DMS79 (cell line): ENCODE data around the gene BLVRB.
"Not testable (repeated sequence)": the region's sequence is repeated elsewhere in the genome, so short reads cannot be mapped to it uniquely, and the experiment has no call there.

Source experiments
- DNase-seq: peaks from one replicate; lab custom pipeline; 2025; lab: John Stamatoyannopoulos, UW

Gene BLVRB

GRCh38 chr19:40449506-40449905 lies 16.0 kb downstream of the BLVRB start:
- no peak for DNase-seq

- no peak for DNase-seq
These were observed 19.2 kb downstream of the BLVRB start for GRCh38 chr19:40446263-40446784.

DNA sequence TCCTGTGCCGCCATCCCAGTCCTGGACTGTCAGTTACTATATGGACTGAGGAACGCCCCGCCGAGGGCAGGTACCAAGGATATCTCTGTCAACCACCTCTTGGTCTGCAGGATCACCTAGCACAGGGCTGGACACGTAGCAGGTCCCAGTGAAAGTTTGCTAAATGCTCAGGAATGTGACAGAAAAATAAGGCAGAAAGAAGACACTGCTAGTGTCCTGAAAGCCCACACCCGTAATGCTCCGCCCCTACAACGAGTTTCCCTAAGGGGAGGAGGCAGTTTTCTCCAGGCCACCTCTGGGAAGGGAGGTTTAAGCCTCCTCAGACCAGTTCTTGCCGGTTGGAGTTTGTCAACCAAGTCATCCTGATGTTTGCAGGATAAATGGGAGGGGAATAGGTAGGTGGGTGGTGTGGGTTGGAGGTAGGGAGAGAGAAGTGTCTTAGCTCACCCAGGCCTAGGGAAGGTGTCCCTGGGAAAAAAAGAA lies 19.7 kb downstream of the BLVRB start:
- DNase-seq: no peak

GRCh38 chr19:40444825-40445312 lies 20.7 kb downstream of the BLVRB start:
- no peak for DNase-seq

DNA sequence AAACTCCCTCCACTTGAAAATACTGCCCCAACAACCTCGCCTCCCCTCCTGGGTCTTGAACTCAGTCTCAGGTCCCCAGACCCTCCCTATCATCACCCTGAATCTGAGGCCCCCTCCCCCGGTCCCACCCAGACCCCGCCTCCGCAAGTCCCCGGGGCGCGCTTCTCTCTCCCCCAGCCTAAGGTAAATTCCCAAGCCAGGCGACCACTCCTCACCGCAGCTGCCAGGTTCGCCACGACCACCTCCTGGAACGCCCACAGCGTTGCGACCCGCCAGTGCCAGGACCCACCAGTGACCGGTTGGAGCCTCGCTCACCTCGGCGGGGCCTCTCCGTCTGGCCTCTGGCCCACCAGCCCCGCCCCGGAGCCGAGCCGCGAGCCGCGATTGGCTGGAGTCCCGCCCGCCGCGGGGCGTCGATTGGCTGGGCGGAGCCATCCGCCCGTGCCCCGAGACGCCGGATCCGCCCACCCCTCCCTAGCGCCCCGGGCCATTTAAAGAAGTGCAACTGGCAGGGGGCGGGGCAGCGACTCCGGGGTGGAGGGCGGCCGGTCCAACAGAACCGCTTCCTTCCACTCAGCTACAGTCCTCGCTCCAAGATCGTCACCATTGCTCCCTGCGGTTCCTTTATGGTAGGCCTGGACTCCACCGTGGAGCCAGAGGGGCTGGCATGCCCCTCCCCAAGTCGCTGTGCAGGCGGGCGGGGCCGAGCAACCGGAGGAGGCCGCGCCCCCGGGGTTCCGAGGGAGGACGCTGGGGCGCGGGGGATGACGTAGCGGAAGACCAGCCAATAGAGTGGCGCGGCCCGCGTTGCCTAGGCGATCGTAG lies 21.3 kb downstream of the BLVRB start, which contains the start of gene SERTAD3:
TSS of gene SERTAD3 (minus strand) at position 336 of the 825 bp plus-strand sequence. CDS start 2,255 bp downstream, outside the sequence.
- peak; percentile 83 for DNase-seq

DNA sequence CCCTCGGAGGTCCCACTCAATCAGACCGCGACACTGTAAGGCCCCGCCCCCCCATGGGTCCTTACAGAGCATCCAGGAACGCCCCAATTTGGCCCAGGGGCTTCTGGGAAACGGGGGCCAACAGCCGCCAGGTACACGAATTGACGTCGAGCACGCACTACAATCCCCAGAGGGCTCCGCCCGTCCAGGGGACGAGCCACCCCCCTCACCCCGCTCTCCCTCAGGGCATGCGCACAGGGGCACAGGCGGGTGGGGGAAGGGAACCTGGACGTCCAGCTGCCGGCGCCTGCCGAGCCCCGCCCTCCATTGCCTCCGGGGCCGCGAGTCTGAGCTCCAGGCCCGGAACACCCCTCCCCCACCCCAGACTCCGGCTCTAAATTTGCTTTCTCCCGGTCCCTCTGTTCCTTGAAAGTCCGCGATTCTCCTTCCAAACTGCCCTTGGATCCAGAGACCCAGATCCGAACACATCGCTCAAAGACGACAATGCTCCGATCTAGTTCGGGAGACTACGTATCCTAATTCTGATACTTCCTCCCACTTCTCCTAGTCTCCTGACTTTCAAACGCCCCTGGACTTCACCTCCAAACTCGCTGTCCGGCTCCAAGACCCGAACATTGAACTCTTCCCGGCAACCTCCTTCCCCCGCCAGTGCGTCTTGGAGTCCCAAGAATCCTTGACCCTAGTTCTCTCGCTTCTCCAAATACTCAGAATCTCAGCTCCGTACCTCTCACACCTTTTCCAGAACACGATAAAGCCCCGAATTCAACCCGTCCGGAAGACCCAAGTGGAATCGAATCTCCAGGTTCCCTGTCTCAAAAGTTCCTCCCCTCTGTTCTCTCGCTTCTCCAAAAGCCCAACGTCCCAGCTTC lies 22.2 kb downstream of the BLVRB start:
- DNase-seq: peak; percentile 92

DNA sequence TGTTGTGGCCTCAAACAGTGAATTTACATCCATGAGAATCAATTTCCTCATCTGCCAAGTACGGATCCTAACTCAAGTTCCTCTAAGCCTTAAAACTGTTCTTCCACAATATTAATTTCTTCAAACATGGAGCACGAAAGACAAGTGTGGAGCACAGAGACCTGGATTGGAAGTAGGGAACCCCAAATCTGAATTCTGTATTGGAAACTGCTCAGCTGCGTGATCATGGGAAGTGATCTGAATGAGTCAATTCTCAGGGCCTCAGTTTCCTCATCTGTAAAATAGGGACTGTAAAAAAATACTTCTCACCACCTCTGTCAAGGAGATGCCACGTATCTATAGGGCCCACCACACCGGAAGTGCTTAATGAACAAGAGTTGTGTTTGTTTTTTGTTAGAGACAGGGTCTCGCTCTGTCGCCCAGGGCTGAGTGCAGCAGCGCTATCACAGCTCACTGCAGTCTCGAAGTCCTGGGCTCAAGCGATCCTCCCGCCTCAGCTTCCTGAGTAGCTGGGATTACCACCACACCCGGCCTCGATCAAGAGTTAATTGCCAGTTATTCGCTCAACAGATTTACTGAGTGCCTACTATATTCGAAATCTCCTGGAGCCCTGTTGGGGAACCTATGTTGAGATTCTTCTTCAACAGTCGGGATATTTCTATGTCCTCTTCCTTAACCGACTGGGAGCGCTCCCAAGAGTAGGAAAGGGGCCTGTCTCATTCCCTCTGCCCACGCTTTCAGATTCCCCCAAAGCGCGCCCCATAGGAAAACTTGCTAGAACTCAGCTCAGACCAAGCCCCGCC lies 23.0 kb downstream of the BLVRB start:
- DNase-seq: no peak

DNA sequence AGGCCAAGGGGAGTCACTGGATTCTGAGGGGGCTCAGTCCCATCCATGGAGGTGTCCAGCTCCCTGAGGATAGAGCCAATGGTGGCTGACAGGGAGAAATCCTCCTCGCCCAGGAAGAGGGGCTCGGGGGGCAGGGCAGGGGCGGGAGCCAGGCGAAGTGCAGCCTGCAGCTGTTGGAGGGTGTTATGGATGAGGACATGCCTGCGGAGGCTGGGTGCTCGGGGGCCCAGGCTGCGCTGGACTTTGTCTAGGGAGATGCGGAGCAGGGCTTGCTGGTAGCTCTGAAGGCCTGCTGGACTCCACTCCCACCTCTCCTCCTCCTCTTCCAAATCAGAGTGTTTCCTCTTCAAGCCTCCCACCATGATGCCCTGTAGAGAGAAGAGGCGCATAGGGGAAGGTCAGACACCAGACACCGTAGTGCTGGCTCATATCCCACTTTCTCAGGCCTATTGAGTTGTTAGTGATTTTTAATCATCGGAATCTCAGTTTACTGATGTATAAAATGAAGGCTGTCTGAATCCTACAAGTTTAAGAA lies 23.8 kb downstream of the BLVRB start:
- no peak for DNase-seq

DNA sequence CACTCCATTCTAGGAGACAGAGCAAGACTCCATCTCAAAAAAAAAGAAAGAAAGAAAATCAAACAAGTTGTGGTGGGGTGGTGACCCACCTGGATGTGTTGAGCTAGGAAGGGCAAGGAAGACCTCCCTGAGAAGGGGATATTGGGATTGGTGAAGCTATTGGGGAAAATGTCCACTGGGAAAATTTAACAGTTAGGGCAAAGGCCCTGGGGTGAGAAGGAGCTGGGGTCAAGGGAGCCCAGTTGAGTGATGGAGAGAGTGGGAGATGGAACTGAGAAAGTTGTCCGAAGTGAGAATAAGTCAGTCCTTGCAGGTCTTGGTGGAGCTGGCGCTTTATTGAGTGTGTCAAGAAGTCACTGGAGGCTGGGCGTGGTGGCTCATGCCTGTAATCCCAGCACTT lies 27.3 kb downstream of the BLVRB start:
- DNase-seq: no peak

- DNase-seq: peak; percentile 39
These were observed 31.9 kb downstream of the BLVRB start for GRCh38 chr19:40433391-40434216.

- not testable (repeated sequence) for DNase-seq
These were observed 32.8 kb downstream of the BLVRB start for GRCh38 chr19:40432760-40433159.

DNA sequence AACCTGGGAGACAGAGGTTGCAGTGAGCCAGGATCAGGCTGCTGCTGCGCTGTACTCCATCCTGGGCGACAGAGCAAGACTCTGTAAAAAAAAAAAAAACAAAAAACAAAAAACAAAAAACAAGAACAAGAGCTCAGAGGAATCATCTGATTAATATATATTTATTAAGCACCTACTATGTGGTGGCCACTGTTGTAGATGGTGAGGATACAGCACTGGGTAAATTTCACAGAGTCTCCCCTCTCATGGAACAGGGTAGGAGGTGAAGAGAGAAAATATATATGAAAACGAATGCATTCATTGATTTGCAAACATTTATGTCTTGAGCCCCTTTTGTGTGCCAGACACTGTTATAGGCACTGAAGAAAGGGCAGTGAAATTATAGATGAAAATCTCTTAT lies 33.8 kb downstream of the BLVRB start:
- DNase-seq: no peak

DNA sequence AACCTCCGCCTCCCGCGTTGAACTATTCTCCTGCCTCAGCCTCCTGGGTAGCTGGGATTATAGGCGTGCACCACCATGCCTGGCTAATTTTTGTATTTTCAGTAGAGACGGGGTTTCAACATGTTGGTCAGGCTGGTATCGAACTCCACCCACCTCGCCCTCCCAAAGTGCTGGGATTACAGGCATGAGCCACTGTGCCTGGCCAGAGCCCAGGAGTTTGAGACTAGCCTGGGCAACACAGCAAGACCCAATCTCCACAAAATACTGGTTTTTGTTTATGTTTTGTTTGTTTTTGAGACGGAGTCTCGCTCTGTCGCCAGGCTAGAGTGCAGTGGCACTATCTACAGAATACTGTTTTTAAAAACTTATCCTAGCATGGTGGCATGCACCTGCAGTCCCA lies 35.3 kb downstream of the BLVRB start:
- not testable (repeated sequence) for DNase-seq

GRCh38 chr19:40428197-40428596 lies 37.3 kb downstream of the BLVRB start:
- not testable (repeated sequence) for DNase-seq

DNA sequence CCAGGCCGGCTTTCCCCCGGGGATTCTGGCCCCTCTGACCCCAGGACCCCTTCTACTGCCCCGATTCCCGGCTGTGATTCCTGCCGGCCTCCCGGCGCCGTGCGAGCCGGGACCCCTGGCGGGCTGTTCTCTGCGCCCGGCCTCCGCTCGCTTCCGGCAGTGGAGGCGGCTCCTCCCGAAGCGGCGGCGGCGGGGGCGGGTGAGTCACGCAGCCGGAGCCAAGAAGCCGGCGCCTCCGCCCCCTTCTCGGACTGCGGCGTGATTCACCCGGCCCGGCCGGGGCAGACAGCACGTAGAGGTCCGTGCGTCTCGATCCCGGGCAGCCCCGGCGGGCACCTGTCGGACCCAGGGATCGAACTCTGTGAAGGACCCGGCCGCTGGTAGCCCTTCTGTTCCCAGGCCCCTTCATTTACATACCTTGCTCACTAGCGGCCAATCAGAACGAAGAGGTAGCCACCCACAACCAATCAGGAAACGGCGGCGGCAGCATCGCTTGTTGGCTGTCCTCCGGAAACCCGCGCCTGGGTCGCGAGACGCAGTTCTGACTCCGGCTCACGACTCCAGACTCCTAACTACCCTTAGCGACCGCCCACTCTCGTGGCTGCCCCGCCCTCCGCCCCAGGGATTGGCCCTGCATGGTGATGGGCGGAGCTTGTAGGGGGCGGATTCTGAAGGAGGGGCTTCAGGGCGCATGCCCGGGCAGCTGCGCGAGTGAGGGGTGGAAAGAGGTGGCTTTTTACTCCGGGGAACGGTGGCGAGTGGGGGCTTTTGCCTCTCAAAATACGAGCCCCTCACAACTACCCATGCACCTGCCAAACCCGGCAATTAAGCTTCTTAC lies 39.9 kb downstream of the BLVRB start, which contains the start of gene SERTAD1:
TSS of gene SERTAD1 (minus strand) at position 543 of the 838 bp plus-strand sequence. CDS start 2,446 bp downstream, outside the sequence.
- DNase-seq: peak; percentile 98

DNA sequence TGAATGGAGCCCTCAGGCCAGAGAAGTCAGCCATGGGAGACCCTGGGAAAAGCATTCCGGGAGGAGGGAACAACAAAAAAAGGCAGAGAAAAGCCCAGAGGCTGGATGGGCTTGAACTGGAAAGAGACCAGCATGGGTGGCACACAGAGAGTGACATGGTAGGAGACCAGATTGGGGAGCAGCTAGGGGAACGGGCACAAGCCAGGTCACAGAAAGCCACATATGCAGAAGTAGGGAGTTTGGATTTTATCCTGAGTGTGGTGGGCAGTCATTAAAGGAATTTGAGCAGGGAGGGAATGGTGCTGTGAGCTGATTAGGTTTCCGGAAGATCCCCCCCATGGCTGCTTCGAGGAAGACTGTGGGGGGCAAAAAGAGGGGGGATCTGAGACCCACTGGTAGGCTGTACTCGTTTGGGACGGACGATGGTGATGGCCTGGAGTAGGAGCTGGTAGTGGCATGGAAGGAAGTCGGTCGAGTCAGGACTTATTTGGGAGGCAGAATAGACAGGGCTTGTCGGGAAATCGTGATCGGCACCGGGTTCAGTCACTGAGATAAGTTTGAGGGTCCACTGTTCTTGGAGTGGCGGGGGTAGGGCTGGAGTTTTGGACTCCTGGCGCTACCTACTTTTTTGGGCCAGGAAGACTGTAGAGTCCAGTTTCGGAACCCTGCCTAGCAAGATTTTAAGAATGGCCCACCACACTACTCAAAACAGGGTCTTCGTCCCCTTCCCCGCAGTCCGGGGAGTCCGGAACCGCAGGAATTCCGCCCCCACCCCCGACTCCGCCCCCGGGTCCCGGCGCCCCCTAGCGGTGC lies 40.7 kb downstream of the BLVRB start:
- DNase-seq: no peak

- no peak for DNase-seq
These were observed 41.6 kb downstream of the BLVRB start for GRCh38 chr19:40423938-40424337.
